Tibial artery (tissue), 4 donors: Measurements from ENCODE around the gene ERO1B.
A peak's percentile ranks its signal among the peaks of the same experiment; 100 is the strongest.

Experiments
- DNase-seq, 2 donors: peaks; one replicate each; pipeline ENCODE4 v3.0.0-alpha.2; 2019
- H3K27ac ChIP-seq, 2 donors: fragments of 200-600 bp; sonication (generic) in 1 of 2; 1 replicate in 1 of 2; 2 replicates in 1 of 2; pipeline ENCODE4 v1.5.1; 2018 to 2019; ENCODE audit warnings: mild to moderate bottlenecking in 1 of 2
- H3K27me3 ChIP-seq, 2 donors: fragments of 200-600 bp; sonication (generic) in 1 of 2; one replicate each; pipeline versions ENCODE4 v1.5.1 to v1.6.0; 2016 to 2019
- H3K36me3 ChIP-seq, 3 donors: fragments of 200-600 bp; sonication (generic) in 2 of 3; one replicate each; pipeline ENCODE4 v1.5.1; 2016 to 2019; ENCODE audit warnings: mild to moderate bottlenecking in 2 of 3
- H3K4me1 ChIP-seq, 4 donors: fragments of 200-600 bp; sonication (generic) in 2 of 4; 1 replicate in 3 of 4; 2 replicates in 1 of 4; pipeline ENCODE4 v1.5.1; 2016 to 2019
- H3K4me3 ChIP-seq, 2 donors: fragments of 200-600 bp; sonication (generic) in 1 of 2; 1 replicate in 1 of 2; 2 replicates in 1 of 2; pipeline ENCODE4 v1.5.1; 2018 to 2019; ENCODE audit warnings: mild to moderate bottlenecking in 2 of 2
- H3K9me3 ChIP-seq, 3 donors: fragments of 200-600 bp; sonication (generic) in 1 of 3; one replicate each; pipeline ENCODE4 v1.5.1; 2016 to 2019
- CTCF ChIP-seq, 2 experiments: fragments of 200-600 bp in 1 of 2; fragments of 450-650 bp in 1 of 2; IDR thresholded peaks; one replicate each; pipeline ENCODE4 v1.5.1; 2017 to 2019; ENCODE audit warnings: antibody characterized with exemption in 2 of 2, mild to moderate bottlenecking in 1 of 2, moderate library complexity in 1 of 2
- intact Hi-C: fragments of 100-400 bp; cut with DNase I; formaldehyde crosslinking; loops from one replicate; pipeline ENCODE4 v1.15.0; 2023; ENCODE audit warnings: low total_unique reads

The ERO1B gene

GRCh38 chr1:236281198-236281653 lies 532 bp downstream of the ERO1B start:
- peaks cover 0 to 5% of the 10 kb centered on the region in 2 donors for H3K27me3 ChIP-seq
- H3K4me3 ChIP-seq = peak overlapping the region; percentile 92 to 98
- H3K4me1 ChIP-seq = peaks cover 0 to 12% (median 7%) of the 10 kb centered on the region in 4 donors
- peak overlapping the region; percentile 81 to 89 for H3K27ac ChIP-seq
- TF ChIP-seq CTCF (IDR thresholded peaks at IDR 0.05) = no peak
- DNase-seq = peak; percentile 21 to 68
- no peaks in the 10 kb centered on the region for H3K36me3 ChIP-seq
- no peaks in the 10 kb centered on the region for H3K9me3 ChIP-seq
- intact Hi-C loops = loop anchor here (5.0 kb wide), 1 partner anchor 241 kb away; the partner anchor contains the start of gene LGALS8

- H3K36me3 ChIP-seq = no peaks in the 10 kb centered on the region
- H3K4me1 ChIP-seq = peaks cover 0 to 12% (median 7%) of the 10 kb centered on the region in 4 donors
- no peaks in the 10 kb centered on the region for H3K9me3 ChIP-seq
- no peak for TF ChIP-seq CTCF (IDR thresholded peaks at IDR 0.05)
- H3K27ac ChIP-seq = peak overlapping the region; percentile 81 to 89
- intact Hi-C loops = loop anchor here (5.0 kb wide), 1 partner anchor 242 kb away; the partner anchor contains the start of gene LGALS8
- peak overlapping the region; percentile 92 to 98 for H3K4me3 ChIP-seq
- peak; percentile 23 to 66 for DNase-seq
- no peaks in the 10 kb centered on the region for H3K27me3 ChIP-seq
These were observed 1.1 kb downstream of the ERO1B start for GRCh38 chr1:236280438-236281197.

GRCh38 chr1:236275586-236275985 lies 6.2 kb downstream of the ERO1B start:
- no peak for DNase-seq
- H3K4me1 ChIP-seq = peaks cover 0 to 4% (median 3%) of the 10 kb centered on the region in 4 donors
- intact Hi-C loops = no loop called here
- no peaks in the 10 kb centered on the region for H3K27me3 ChIP-seq
- no peak overlapping the region for H3K4me3 ChIP-seq
- H3K27ac ChIP-seq = no peak overlapping the region
- no peak for TF ChIP-seq CTCF (IDR thresholded peaks at IDR 0.05)
- H3K36me3 ChIP-seq = no peaks in the 10 kb centered on the region
- no peaks in the 10 kb centered on the region for H3K9me3 ChIP-seq

GRCh38 chr1:236275061-236275460 lies 6.7 kb downstream of the ERO1B start:
- Histone ChIP-seq H3K9me3 (no peaks in the 10 kb centered on the region), H3K4me1 (no peaks in the 10 kb centered on the region), H3K36me3 (no peaks in the 10 kb centered on the region), H3K27ac (no peak overlapping the region), H3K27me3 (no peaks in the 10 kb centered on the region), H3K4me3 (no peak overlapping the region)
- intact Hi-C loops = no loop called here
- no peak for TF ChIP-seq CTCF (IDR thresholded peaks at IDR 0.05)
- no peak for DNase-seq

GRCh38 chr1:236273358-236273757 lies 8.4 kb downstream of the ERO1B start:
- Histone ChIP-seq H3K9me3 (no peaks in the 10 kb centered on the region), H3K27me3 (no peaks in the 10 kb centered on the region), H3K36me3 (peaks cover 0 to 4% (median 0%) of the 10 kb centered on the region in 3 donors), H3K4me3 (no peak overlapping the region), H3K4me1 (no peaks in the 10 kb centered on the region), H3K27ac (no peak overlapping the region)
- no peak for DNase-seq
- TF ChIP-seq CTCF (IDR thresholded peaks at IDR 0.05) = no peak
- intact Hi-C loops = no loop called here
